ENCODE data around the gene RB1.

RB1 gene

GRCh38 chr13:48505597-48506091, 202.1 kb downstream of the RB1 start:
- no peak for TF ChIP-seq POLR2A (IDR thresholded peaks at IDR 0.05; ENCODE audit: extremely low read depth, insufficient read length)
- peak; percentile 92 for TF ChIP-seq MYC (IDR thresholded peaks at IDR 0.05; ENCODE audit: low read depth, low read length)
- no peak for TF ChIP-seq CTCF (IDR thresholded peaks at IDR 0.05; ENCODE audit: low read depth, low read length)
- peak; percentile 86 for TF ChIP-seq MAX (IDR thresholded peaks at IDR 0.05; ENCODE audit: low read depth, low read length)
- H3K4me3 ChIP-seq (ENCODE audit: low read depth, low read length), result no peak overlapping the region
- peak; percentile 81 for DNase-seq (ENCODE audit: low read depth)

GRCh38 chr13:48506092-48506701, 202.6 kb downstream of the RB1 start:
- TF ChIP-seq MAX (IDR thresholded peaks at IDR 0.05; ENCODE audit: low read depth, low read length), result no peak
- no peak for TF ChIP-seq POLR2A (IDR thresholded peaks at IDR 0.05; ENCODE audit: extremely low read depth, insufficient read length)
- TF ChIP-seq MYC (IDR thresholded peaks at IDR 0.05; ENCODE audit: low read depth, low read length), result no peak
- no peak for TF ChIP-seq CTCF (IDR thresholded peaks at IDR 0.05; ENCODE audit: low read depth, low read length)
- H3K4me3 ChIP-seq (ENCODE audit: low read depth, low read length), result no peak overlapping the region
- no peak for DNase-seq (ENCODE audit: low read depth)

- no peak for TF ChIP-seq MYC (IDR thresholded peaks at IDR 0.05; ENCODE audit: low read depth, low read length)
- TF ChIP-seq POLR2A (IDR thresholded peaks at IDR 0.05; ENCODE audit: extremely low read depth, insufficient read length), result no peak
- TF ChIP-seq CTCF (IDR thresholded peaks at IDR 0.05; ENCODE audit: low read depth, low read length), result no peak
- no peak for TF ChIP-seq MAX (IDR thresholded peaks at IDR 0.05; ENCODE audit: low read depth, low read length)
- H3K4me3 ChIP-seq (ENCODE audit: low read depth, low read length), result no peak overlapping the region
- DNase-seq (ENCODE audit: low read depth), result no peak
Measured at GRCh38 chr13:48507021-48507420, 203.5 kb downstream of the RB1 start.

- no peak for DNase-seq (ENCODE audit: low read depth)
Measured at GRCh38 chr13:48508011-48508410, 204.5 kb downstream of the RB1 start.

GRCh38 chr13:48510698-48511097, 207.1 kb downstream of the RB1 start:
- DNase-seq (ENCODE audit: low read depth), result no peak
- no peak overlapping the region for H3K4me3 ChIP-seq (ENCODE audit: low read depth, low read length)
- peak; percentile 71 for TF ChIP-seq MAX (IDR thresholded peaks at IDR 0.05; ENCODE audit: low read depth, low read length)
- TF ChIP-seq CTCF (IDR thresholded peaks at IDR 0.05; ENCODE audit: low read depth, low read length), result no peak
- TF ChIP-seq MYC (IDR thresholded peaks at IDR 0.05; ENCODE audit: low read depth, low read length), result no peak
- TF ChIP-seq POLR2A (IDR thresholded peaks at IDR 0.05; ENCODE audit: extremely low read depth, insufficient read length), result no peak

More at GRCh38 chr13:48508011-48508410, 204.5 kb downstream of the RB1 start:
- TF ChIP-seq CTCF (IDR thresholded peaks at IDR 0.05; ENCODE audit: low read depth, low read length) (no peak), MAX (IDR thresholded peaks at IDR 0.05; ENCODE audit: low read depth, low read length) (no peak), MYC (IDR thresholded peaks at IDR 0.05; ENCODE audit: low read depth, low read length) (no peak), POLR2A (IDR thresholded peaks at IDR 0.05; ENCODE audit: extremely low read depth, insufficient read length) (no peak)
- no peak overlapping the region for H3K4me3 ChIP-seq (ENCODE audit: low read depth, low read length)
